WTC11 (cell line): ENCODE measurements around the gene SUB1. TPM values are rescaled to one million over a fixed set of nuclear protein-coding genes. Genes with fewer than 3 reads are reported as not detected.

ENCODE experiments used
- ATAC-seq: fragments of 200-7000 bp; cut with Tn5 transposase; 2 replicates; pipeline ENCODE4 v1.10.0; 2021; ENCODE audit warnings: mild to moderate bottlenecking, moderate library complexity
- CTCF ChIA-PET: fragments of 300-600 bp; sonication (Branson Sonifier 250); formaldehyde crosslinking; loops from one replicate; lab custom pipeline; 2021; ENCODE audit warnings: antibody characterized with exemption; lab: Charles Lee
- POLR2A ChIA-PET: fragments of 350-600 bp; sonication (Branson Sonifier 250); formaldehyde crosslinking; loops from one replicate; lab custom pipeline; 2021; ENCODE audit warnings: antibody characterized with exemption; lab: Charles Lee
- DNase-seq: peaks from one replicate; pipeline ENCODE4 v3.0.0; 2021; ENCODE audit warnings: low spot score
- H3K27ac Mint-ChIP-seq: 2 replicates; pipeline ENCODE4 v1.8.0; 2021; ENCODE audit warnings: mixed read lengths
- H3K27me3 Mint-ChIP-seq: 2 replicates; pipeline ENCODE4 v1.8.0; 2021; ENCODE audit warnings: low read depth, mild to moderate bottlenecking, moderate library complexity, mixed read lengths
- H3K36me3 Mint-ChIP-seq: 2 replicates; pipeline ENCODE4 v1.8.0; 2021; ENCODE audit warnings: mixed read lengths
- H3K4me1 Mint-ChIP-seq: 2 replicates; pipeline ENCODE4 v1.8.0; 2022; ENCODE audit warnings: mixed read lengths
- H3K4me3 Mint-ChIP-seq: 2 replicates; pipeline ENCODE4 v1.8.0; 2021; ENCODE audit warnings: mild to moderate bottlenecking, moderate library complexity, mixed read lengths
- H3K9me3 Mint-ChIP-seq: 2 replicates; pipeline ENCODE4 v1.8.0; 2021; ENCODE audit warnings: mixed read lengths
- ATF1 ChIP-seq: sonication (generic); formaldehyde crosslinking; IDR thresholded peaks from 2 replicates; pipeline ENCODE4 v1.8.1; 2023; ENCODE audit warnings: mild to moderate bottlenecking, moderate library complexity, missing genetic modification reagents
- CTCF ChIP-seq: fragments of 200-600 bp; IDR thresholded peaks from 2 replicates; pipeline ENCODE4 v1.8.0; 2022; ENCODE audit warnings: antibody characterized with exemption
- ERG ChIP-seq: fragments of 250-450 bp; sonication (Bioruptor Pico); IDR thresholded peaks from 2 replicates; pipeline ENCODE4 v1.8.0; 2021; ENCODE audit warnings: mild to moderate bottlenecking
- ETV6 ChIP-seq: sonication (generic); formaldehyde crosslinking; IDR thresholded peaks from 2 replicates; pipeline ENCODE4 v1.8.1; 2022; ENCODE audit warnings: mild to moderate bottlenecking, missing genetic modification reagents
- FOXP4 ChIP-seq: sonication (generic); formaldehyde crosslinking; IDR thresholded peaks from 2 replicates; pipeline ENCODE4 v1.8.0; 2022; ENCODE audit warnings: mild to moderate bottlenecking, missing genetic modification reagents
- GABPB1 ChIP-seq: sonication (generic); formaldehyde crosslinking; IDR thresholded peaks from 2 replicates; pipeline ENCODE4 v1.8.1; 2023; ENCODE audit warnings: mild to moderate bottlenecking, missing genetic modification reagents
- IRF2 ChIP-seq: sonication (generic); formaldehyde crosslinking; IDR thresholded peaks from 2 replicates; pipeline ENCODE4 v1.8.0; 2022; ENCODE audit warnings: low read depth, missing genetic modification reagents, borderline replicate concordance
- NFATC4 ChIP-seq: fragments of 250-450 bp; sonication (Bioruptor Pico); IDR thresholded peaks from 2 replicates; pipeline ENCODE4 v1.9.0; 2021; ENCODE audit warnings: mild to moderate bottlenecking
- SMAD3 ChIP-seq: sonication (generic); formaldehyde crosslinking; IDR thresholded peaks from 2 replicates; pipeline ENCODE4 v1.8.0; 2022; ENCODE audit warnings: missing genetic modification reagents, mild to moderate bottlenecking, borderline replicate concordance
- STAT6 ChIP-seq: sonication (generic); formaldehyde crosslinking; conservative IDR thresholded peaks from 2 replicates; pipeline ENCODE4 v1.8.1; 2023; ENCODE audit warnings: mild to moderate bottlenecking, low read depth, missing genetic modification reagents, moderate library complexity
- TEAD1 ChIP-seq: sonication (generic); formaldehyde crosslinking; IDR thresholded peaks from 2 replicates; pipeline ENCODE4 v1.8.0; 2022; ENCODE audit warnings: mild to moderate bottlenecking, missing genetic modification reagents
- TP53 ChIP-seq: sonication (generic); formaldehyde crosslinking; IDR thresholded peaks from 2 replicates; pipeline ENCODE4 v1.8.1; 2023; ENCODE audit warnings: mild to moderate bottlenecking, missing genetic modification reagents
- ZMAT4 ChIP-seq: fragments of 250-450 bp; sonication (Bioruptor Pico); IDR thresholded peaks from 2 replicates; pipeline ENCODE4 v1.9.0; 2021; ENCODE audit warnings: mild to moderate bottlenecking
- ZNF121 ChIP-seq: sonication (generic); formaldehyde crosslinking; IDR thresholded peaks from 2 replicates; pipeline ENCODE4 v1.8.0; 2023; ENCODE audit warnings: missing genetic modification reagents
- ZNF263 ChIP-seq: sonication (generic); formaldehyde crosslinking; IDR thresholded peaks from 2 replicates; pipeline ENCODE4 v1.8.1; 2022; ENCODE audit warnings: low read depth, mild to moderate bottlenecking, moderate library complexity, missing genetic modification reagents
- ZNF423 ChIP-seq: fragments of 250-450 bp; sonication (Bioruptor Pico); IDR thresholded peaks from 2 replicates; pipeline ENCODE4 v2.1.2; 2022; ENCODE audit warnings: mild to moderate bottlenecking, moderate library complexity
- ZNF425 ChIP-seq: fragments of 250-450 bp; sonication (Bioruptor Pico); conservative IDR thresholded peaks from 2 replicates; pipeline ENCODE4 v1.9.0; 2021; ENCODE audit warnings: mild to moderate bottlenecking
- ZNF512 ChIP-seq: sonication (generic); formaldehyde crosslinking; IDR thresholded peaks from 2 replicates; pipeline ENCODE4 v1.8.1; 2022; ENCODE audit warnings: missing genetic modification reagents, borderline replicate concordance
- total RNA-seq: library from RNA; stranded (reverse); gene quantifications from 3 replicates; pipeline ENCODE4 v1.2.3, GENCODE V29; 2021

SUB1 gene
- total RNA-seq, 1 experiment from 2014 or later: 258 TPM

- Mint-ChIP-seq H3K27ac (no peak overlapping the region), H3K27me3 (no peaks in the 10 kb centered on the region; the same call in 1 of the 2 replicates), H3K36me3 (no peaks in the 10 kb centered on the region), H3K4me1 (peaks cover 4% of the 10 kb centered on the region), H3K4me3 (no peak overlapping the region), H3K9me3 (peaks cover 3% of the 10 kb centered on the region; the same call in 1 of the 2 replicates)
- POLR2A ChIA-PET: no interaction called here
- CTCF ChIA-PET: no interaction called here
- DNase-seq: no peak
- ATAC-seq: no peak
- no peak for TF ChIP-seq SMAD3 (CRISPR knock-in tag)
- TF ChIP-seq NFATC4 (CRISPR knock-in tag): no peak
- no peak for TF ChIP-seq TEAD1 (CRISPR knock-in tag)
These were observed 22.5 kb upstream of the SUB1 start for GRCh38 chr5:32562843-32563242.

GRCh38 chr5:32563614-32564013 is 21.7 kb upstream of the SUB1 start:
- Mint-ChIP-seq H3K4me1 (no peaks in the 10 kb centered on the region), H3K36me3 (no peaks in the 10 kb centered on the region), H3K27me3 (no peaks in the 10 kb centered on the region), H3K9me3 (peaks cover 3% of the 10 kb centered on the region; the same call in 1 of the 2 replicates), H3K27ac (no peak overlapping the region), H3K4me3 (no peak overlapping the region)
- TF ChIP-seq CTCF (no peak), ERG (CRISPR knock-in tag) (no peak), TP53 (no peak), ZNF512 (CRISPR knock-in tag) (no peak), ATF1 (CRISPR knock-in tag) (no peak), ZNF423 (CRISPR knock-in tag) (no peak), ETV6 (CRISPR knock-in tag) (no peak), GABPB1 (CRISPR knock-in tag) (no peak), ZNF425 (CRISPR knock-in tag) (no peak), IRF2 (CRISPR knock-in tag) (no peak), ZMAT4 (CRISPR knock-in tag) (no peak), TEAD1 (CRISPR knock-in tag) (no peak), FOXP4 (CRISPR knock-in tag) (no peak), ZNF263 (CRISPR knock-in tag) (no peak), STAT6 (CRISPR knock-in tag) (no peak), ZNF121 (CRISPR knock-in tag) (no peak)
- no peak for ATAC-seq
- ChIA-PET POLR2A (no interaction called here), CTCF (interaction anchor here (1.0 kb wide), 1 partner anchor 26 kb away, joined by 6 read pairs; no protein-coding TSS in a partner anchor)
- DNase-seq: no peak
